ENCODE data around the gene PNLIPRP3. TPM values are rescaled to one million over a fixed set of nuclear protein-coding genes. Genes with fewer than 3 reads are reported as not detected.
A peak's percentile ranks its signal among the peaks of the same experiment; 100 is the strongest.
"Not testable (repeated sequence)": the region's sequence is repeated elsewhere in the genome, so short reads cannot be mapped to it uniquely, and the experiment has no call there.

The PNLIPRP3 gene
- total RNA-seq = not detected

DNA sequence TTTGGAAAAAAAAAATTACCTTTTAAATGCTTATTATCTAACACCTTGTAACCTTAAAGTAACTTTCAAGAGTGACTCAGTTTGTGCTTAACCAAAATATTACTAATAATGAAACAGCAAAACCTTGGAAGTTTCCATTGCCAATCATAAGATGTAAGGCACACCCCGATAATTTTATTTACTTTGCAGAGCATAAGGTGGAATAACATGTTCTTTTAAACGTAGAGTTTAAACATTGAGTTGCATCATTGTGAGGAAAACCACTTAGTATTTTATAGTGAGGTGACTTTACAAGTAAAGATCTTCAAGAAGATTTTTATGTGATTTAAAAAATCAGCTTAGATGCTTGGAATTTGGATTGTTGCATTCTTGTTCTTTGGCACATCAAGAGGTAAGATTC is at the start of gene PNLIPRP3:
TSS of gene PNLIPRP3 (plus strand) at position 177 of the 400 bp plus-strand sequence. CDS start at position 343, 166 bp downstream.
- ATAC-seq (peak; percentile 62), DNase-seq (no peak)
- no peaks in the 10 kb centered on the region for H3K9me3 ChIP-seq
- intact Hi-C loops (cut with DNase I) = no loop called here
- TF ChIP-seq POLR2A (IDR thresholded peaks at IDR 0.05) (no peak), CTCF (IDR thresholded peaks at IDR 0.05) (no peak)
- no peaks in the 10 kb centered on the region for H3K27me3 ChIP-seq
- H3K36me3 ChIP-seq (replicated peaks in 1 of 2; ENCODE audit: insufficient read depth in 1 of 2, low read depth in 2 of 2) = no peaks in the 10 kb centered on the region
- WGBS, 2 donors = 25 to 44% methylated on average over 2 of the region's 2 CpGs
- H3K4me3 ChIP-seq = no peak within 1 kb of the TSS
- H3K27ac ChIP-seq = no peak within 1 kb of the TSS
- peaks cover 7% of the 10 kb centered on the region for H3K4me1 ChIP-seq

- DNase-seq (no peak), ATAC-seq (no peak)
- Histone ChIP-seq H3K9me3 (no peaks in the 10 kb centered on the region), H3K4me3 (no peak overlapping the region), H3K36me3 (replicated peaks in 1 of 2; ENCODE audit: insufficient read depth in 1 of 2, low read depth in 2 of 2) (no peaks in the 10 kb centered on the region), H3K4me1 (no peaks in the 10 kb centered on the region), H3K27ac (no peak overlapping the region), H3K27me3 (no peaks in the 10 kb centered on the region)
- intact Hi-C loops (cut with DNase I) = loop anchor here (10.0 kb wide), 1 partner anchor 1027 kb away; no protein-coding TSS in a partner anchor
- no peak for TF ChIP-seq CTCF (IDR thresholded peaks at IDR 0.05)
- no peak for TF ChIP-seq POLR2A (IDR thresholded peaks at IDR 0.05)
- WGBS, 2 donors = 74 to 76% methylated on average over 5 of the region's 5 CpGs
These were observed 45.4 kb upstream of the PNLIPRP3 start for GRCh38 chr10:116382290-116382689.

DNA sequence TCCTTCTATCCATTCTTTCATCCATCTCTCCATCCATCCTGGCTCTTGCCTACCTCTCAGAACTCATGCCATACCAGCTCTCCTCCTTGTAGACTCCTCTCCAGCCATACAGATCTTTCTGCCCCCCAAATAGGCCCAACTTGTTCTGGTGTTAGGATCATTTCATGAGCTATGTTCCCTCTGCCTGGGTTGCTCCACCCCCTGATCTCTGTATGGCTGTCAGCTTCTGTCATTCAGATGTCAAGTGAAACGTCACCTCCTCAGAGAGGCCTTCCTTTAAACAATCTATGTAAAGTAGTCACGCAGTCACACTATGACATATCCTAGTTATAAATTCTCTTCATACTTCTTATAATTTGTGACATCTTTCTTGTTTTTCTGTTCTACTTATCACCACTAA is 42.3 kb upstream of the PNLIPRP3 start:
- intact Hi-C loops (cut with DNase I) = loop anchor here (10.0 kb wide), 1 partner anchor 1031 kb away; no protein-coding TSS in a partner anchor
- ATAC-seq = no peak

DNA sequence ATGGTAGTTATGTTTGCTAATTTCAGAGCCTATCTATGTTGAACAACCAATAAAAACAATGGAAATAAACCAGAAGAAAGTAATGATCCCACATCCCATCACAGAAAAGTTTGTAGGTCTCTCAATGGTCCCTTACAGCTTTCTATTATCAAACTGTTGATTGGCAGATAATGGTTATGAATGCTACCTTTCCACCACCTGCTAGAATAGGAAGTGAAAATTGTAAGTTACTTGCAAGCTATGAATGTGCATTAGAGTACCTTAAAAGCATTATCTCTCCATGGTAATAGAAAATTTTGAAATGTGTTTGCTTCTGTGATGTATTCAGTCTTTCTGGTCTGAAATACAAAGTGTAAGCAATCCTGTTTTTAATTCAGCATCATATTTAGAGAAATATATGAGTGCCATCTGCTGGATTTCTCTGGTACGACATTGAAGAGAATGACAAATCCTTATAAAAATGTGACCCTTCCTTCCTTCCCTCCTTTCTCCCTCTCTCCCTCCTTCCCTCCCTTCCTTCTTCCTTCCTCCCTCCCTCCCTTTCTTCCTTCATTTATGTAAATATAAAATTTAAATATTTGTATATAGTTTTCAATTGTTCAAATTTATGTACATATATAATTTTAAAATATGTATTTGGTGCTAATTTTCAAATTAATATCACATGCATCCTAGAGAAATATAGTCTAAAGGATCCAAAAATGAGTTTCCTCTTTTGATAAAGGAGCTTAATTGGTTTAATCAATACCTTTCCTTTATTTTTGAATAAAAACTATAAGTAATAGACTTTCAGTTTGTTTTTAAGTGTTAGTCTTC is 41.4 kb upstream of the PNLIPRP3 start:
- Histone ChIP-seq H3K27ac (no peak overlapping the region), H3K9me3 (no peaks in the 10 kb centered on the region), H3K4me3 (no peak overlapping the region), H3K36me3 (replicated peaks in 1 of 2; ENCODE audit: insufficient read depth in 1 of 2, low read depth in 2 of 2) (no peaks in the 10 kb centered on the region), H3K27me3 (no peaks in the 10 kb centered on the region), H3K4me1 (no peaks in the 10 kb centered on the region)
- TF ChIP-seq POLR2A (IDR thresholded peaks at IDR 0.05) (no peak), CTCF (IDR thresholded peaks at IDR 0.05) (peak in 6 of 7 experiments; percentile 31 to 72 (median 63))
- 0% methylated on average over 1 of the region's 1 CpG for WGBS, 2 donors
- ATAC-seq (peak; percentile 58), DNase-seq (peak in 1 of 4 donors; percentile 15)
- intact Hi-C loops (cut with DNase I) = loop anchor here (10.0 kb wide), 1 partner anchor 1031 kb away; no protein-coding TSS in a partner anchor

More for the DNA sequence above, 42.3 kb upstream of the PNLIPRP3 start:
- H3K4me1 ChIP-seq = no peaks in the 10 kb centered on the region
- H3K4me3 ChIP-seq = no peak overlapping the region
- H3K9me3 ChIP-seq = no peaks in the 10 kb centered on the region
- TF ChIP-seq CTCF (IDR thresholded peaks at IDR 0.05) (no peak), POLR2A (IDR thresholded peaks at IDR 0.05) (no peak)
- no peaks in the 10 kb centered on the region for H3K36me3 ChIP-seq (replicated peaks in 1 of 2; ENCODE audit: insufficient read depth in 1 of 2, low read depth in 2 of 2)
- WGBS, 2 donors = 77 to 84% methylated on average over 2 of the region's 2 CpGs
- H3K27me3 ChIP-seq = no peaks in the 10 kb centered on the region
- DNase-seq = no peak
- H3K27ac ChIP-seq = no peak overlapping the region

- DNase-seq; H3K27ac ChIP-seq; H3K27me3 ChIP-seq; H3K9me3 ChIP-seq; H3K36me3 ChIP-seq (replicated peaks in 1 of 2; ENCODE audit: insufficient read depth in 1 of 2, low read depth in 2 of 2); H3K4me1 ChIP-seq; intact Hi-C loops (cut with DNase I); ATAC-seq; H3K4me3 ChIP-seq: not testable (repeated sequence)
- 92 to 95% methylated on average over 7 to 40 of the region's 43 CpGs for WGBS, 2 donors
These were observed 34.3 kb upstream of the PNLIPRP3 start for GRCh38 chr10:116393246-116393831.

Data from body of pancreas (tissue), 4 donors.